ENCODE measurements around the gene TGM1. TPM values are rescaled to one million over a fixed set of nuclear protein-coding genes. Genes with fewer than 3 reads are reported as not detected.

TGM1 gene
- total and polyA plus RNA-seq, 10 of the 15 experiments (the other 5 are each of a cell fraction or from before 2014, with no cell fraction given), result 0.05 to 5.9 (median 1.8) TPM

- TF ChIP-seq PBX3 (IDR thresholded peaks at IDR 0.05; ENCODE audit: insufficient replicate concordance, low read depth, low read length) (no peak), HDAC6 (IDR thresholded peaks at IDR 0.05; ENCODE audit: unreplicated experiment) (no peak), TCF7 (IDR thresholded peaks at IDR 0.05; ENCODE audit: borderline replicate concordance) (no peak; the same call in 1 of the 2 replicates), PAX5 (IDR thresholded peaks at IDR 0.05; ENCODE audit: borderline replicate concordance, low read depth, low read length) (peak; percentile 34; the same call in 1 of the 2 replicates), SREBF1 (IDR thresholded peaks at IDR 0.05; ENCODE audit: low read length) (peak; percentile 74), CHD1 (IDR thresholded peaks at IDR 0.05; ENCODE audit: low read depth, low read length) (no peak), NR2C1 (IDR thresholded peaks at IDR 0.05) (peak; percentile 96), CHD2 (IDR thresholded peaks at IDR 0.05; ENCODE audit: borderline replicate concordance, low read depth, low read length) (peak; percentile 43; the same call in 1 of the 2 replicates), NKRF (conservative IDR thresholded peaks at IDR 0.05) (0 out of 2 replicates have a peak, but pooled peaks have one; percentile 45), MEF2B (IDR thresholded peaks at IDR 0.05; ENCODE audit: partially characterized antibody, poor library complexity, severe bottlenecking) (peak; percentile 70), POLR2A (IDR thresholded peaks at IDR 0.05; ENCODE audit: low read depth, low read length) (peak; percentile 72; the same call in 1 of the 2 replicates), KDM1A (IDR thresholded peaks at IDR 0.05; ENCODE audit: borderline replicate concordance) (no peak), TARDBP (IDR thresholded peaks at IDR 0.05; ENCODE audit: borderline replicate concordance) (peak; percentile 94), LARP7 (IDR thresholded peaks at IDR 0.05) (0 out of 2 replicates have a peak, but pooled peaks have one; percentile 2), YY1 (IDR thresholded peaks at IDR 0.05; ENCODE audit: low read depth, low read length) (peak; percentile 69), RELA (IDR thresholded peaks at IDR 0.05; ENCODE audit: borderline replicate concordance, partially characterized antibody) (no peak), MYC (IDR thresholded peaks at IDR 0.05; ENCODE audit: insufficient read depth, insufficient read length, insufficient replicate concordance, low read length, severe bottlenecking) (no peak), NR2C2 (IDR thresholded peaks at IDR 0.05; ENCODE audit: borderline replicate concordance, control insufficient read depth, insufficient read length, low read depth) (peak; percentile 70), PML (IDR thresholded peaks at IDR 0.05; ENCODE audit: low read length) (0 out of 2 replicates have a peak, but pooled peaks have one; percentile 5), TBL1XR1 (IDR thresholded peaks at IDR 0.05; ENCODE audit: low read depth, low read length) (0 out of 2 replicates have a peak, but pooled peaks have one; percentile 30), HCFC1 (IDR thresholded peaks at IDR 0.05; ENCODE audit: low read length) (peak; percentile 97), STAT1 (conservative IDR thresholded peaks at IDR 0.05) (no peak), ZBTB40 (IDR thresholded peaks at IDR 0.05; ENCODE audit: borderline replicate concordance) (peak; percentile 94; the same call in 1 of the 2 replicates)
These were observed 30.8 kb downstream of the TGM1 start, which contains the start of gene NEDD8 (continued) for GRCh38 chr14:24232121-24232644.
